OCI-LY3 (cell line): ENCODE results near the gene SERF1A.
"Not testable (repeated sequence)": the region's sequence is repeated elsewhere in the genome, so short reads cannot be mapped to it uniquely, and the experiment has no call there.

ENCODE experiments used
- CTCF ChIP-seq: fragments of 200-600, 300-600 bp; sonication (generic); IDR thresholded peaks from 2 replicates; pipeline ENCODE4 v1.5.1; 2014; ENCODE audit warnings: antibody characterized with exemption, low read length, low read depth
- EZH2phosphoT487 ChIP-seq: fragments of 200-600 bp; shearing (Covaris generic); IDR thresholded peaks from 2 replicates; pipeline ENCODE4 v1.6.1; 2018; ENCODE audit warnings: antibody characterized with exemption, mixed run types, low read depth

- not testable (repeated sequence) for TF ChIP-seq CTCF, EZH2phosphoT487
Measured at GRCh38 chr5:70916829-70917228, 16.4 kb downstream of the SERF1A start.
